ENCODE measurements around the gene PIK3AP1.

The PIK3AP1 gene

DNA sequence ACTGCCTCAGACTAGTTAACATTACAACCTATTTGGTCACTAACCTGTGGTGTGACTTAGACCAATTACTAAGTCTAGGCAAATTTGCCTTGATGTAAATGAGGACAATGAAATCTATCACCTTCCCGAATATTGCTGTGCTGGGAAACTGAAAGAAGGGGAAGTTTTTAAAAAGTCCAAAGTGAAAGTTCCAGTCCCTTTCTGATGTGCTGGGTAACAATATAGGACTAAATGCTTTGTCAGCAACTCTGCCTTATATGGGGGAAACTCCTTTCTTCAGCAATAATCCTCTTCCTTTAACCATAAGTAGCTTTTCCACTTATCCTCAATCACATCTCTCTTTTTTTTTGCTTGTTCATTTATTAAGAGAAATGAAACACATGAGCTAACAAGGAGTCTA lies 3.9 kb downstream of the PIK3AP1 start:
- no peaks in the 10 kb centered on the region for H3K9me3 ChIP-seq (ENCODE audit: control insufficient read depth, low read length)
- no peak overlapping the region for H3K9ac ChIP-seq (ENCODE audit: low read length)
- H3K4me3 ChIP-seq (ENCODE audit: low read length), result no peak overlapping the region
- H3K4me1 ChIP-seq (ENCODE audit: control insufficient read depth, insufficient read depth, low read length), result peaks cover 13% of the 10 kb centered on the region
- H3K36me3 ChIP-seq (ENCODE audit: control insufficient read depth, insufficient read depth, low read length), result no peaks in the 10 kb centered on the region
- H3K27me3 ChIP-seq (ENCODE audit: control insufficient read depth, insufficient read depth, low read length), result peaks cover 10% of the 10 kb centered on the region

DNA sequence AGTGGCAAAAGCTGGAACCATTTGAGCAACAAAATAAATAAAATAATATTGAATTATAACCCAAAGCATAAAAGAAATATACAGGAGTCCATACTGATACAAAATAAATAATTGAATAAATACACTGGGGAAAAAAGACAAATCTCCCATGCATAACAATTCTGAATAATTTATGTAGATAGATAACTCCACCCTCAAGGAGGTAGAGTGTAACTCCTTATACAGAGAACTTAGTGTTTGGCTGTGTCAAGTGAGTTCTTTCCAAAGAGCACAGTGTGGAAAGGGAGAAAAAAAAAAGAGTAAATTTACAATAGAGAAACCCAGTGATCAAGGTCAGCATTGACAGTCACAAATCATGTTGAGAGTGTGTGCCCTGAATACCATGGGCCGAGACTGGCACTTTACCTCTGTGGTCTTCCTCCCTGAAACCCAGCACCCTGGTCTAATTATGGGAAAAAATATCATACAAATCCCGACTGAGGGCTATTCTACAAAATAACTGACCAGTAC lies 5.5 kb downstream of the PIK3AP1 start:
- Histone ChIP-seq H3K4me1 (ENCODE audit: control insufficient read depth, insufficient read depth, low read length) (peaks cover 2% of the 10 kb centered on the region), H3K9me3 (ENCODE audit: control insufficient read depth, low read length) (no peaks in the 10 kb centered on the region), H3K9ac (ENCODE audit: low read length) (no peak overlapping the region), H3K27me3 (ENCODE audit: control insufficient read depth, insufficient read depth, low read length) (no peaks in the 10 kb centered on the region), H3K4me3 (ENCODE audit: low read length) (no peak overlapping the region), H3K36me3 (ENCODE audit: control insufficient read depth, insufficient read depth, low read length) (no peaks in the 10 kb centered on the region)

GRCh38 chr10:96714031-96714590 lies 6.2 kb downstream of the PIK3AP1 start:
- Histone ChIP-seq H3K27me3 (ENCODE audit: control insufficient read depth, insufficient read depth, low read length) (no peaks in the 10 kb centered on the region), H3K9ac (ENCODE audit: low read length) (no peak overlapping the region), H3K4me1 (ENCODE audit: control insufficient read depth, insufficient read depth, low read length) (no peaks in the 10 kb centered on the region), H3K4me3 (ENCODE audit: low read length) (no peak overlapping the region), H3K9me3 (ENCODE audit: control insufficient read depth, low read length) (no peaks in the 10 kb centered on the region), H3K36me3 (ENCODE audit: control insufficient read depth, insufficient read depth, low read length) (no peaks in the 10 kb centered on the region)

DNA sequence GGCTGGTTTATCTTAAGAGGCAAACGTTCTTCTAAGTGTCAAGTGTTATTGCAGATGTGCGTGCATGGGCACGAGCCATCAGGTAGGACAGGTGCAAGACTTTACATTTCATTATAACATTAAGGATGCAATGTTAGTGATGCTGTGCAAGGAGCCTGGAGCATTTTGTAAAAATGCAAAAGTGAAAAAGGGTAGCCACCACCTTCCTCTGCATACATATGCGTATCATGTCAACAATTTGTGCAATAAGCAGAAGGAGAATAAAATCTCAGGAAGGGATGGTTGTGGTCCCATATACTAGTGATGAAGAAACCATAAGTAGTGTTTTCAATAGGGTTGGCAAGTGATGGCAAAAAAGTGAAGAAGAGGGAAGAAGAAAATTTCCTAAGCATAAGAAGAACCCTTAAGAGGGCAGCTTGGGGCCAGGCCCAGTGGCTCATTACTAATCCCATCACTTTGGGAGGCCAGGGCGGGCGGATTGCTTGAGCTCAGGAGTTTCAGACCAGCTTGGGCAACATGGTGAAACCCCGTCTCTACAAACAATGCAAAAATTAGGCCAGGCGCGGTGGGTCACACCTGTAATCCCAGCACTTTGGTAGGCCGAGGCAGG lies 7.5 kb downstream of the PIK3AP1 start:
- Histone ChIP-seq H3K9ac (ENCODE audit: low read length) (no peak overlapping the region), H3K36me3 (ENCODE audit: control insufficient read depth, insufficient read depth, low read length) (no peaks in the 10 kb centered on the region), H3K27me3 (ENCODE audit: control insufficient read depth, insufficient read depth, low read length) (no peaks in the 10 kb centered on the region), H3K9me3 (ENCODE audit: control insufficient read depth, low read length) (no peaks in the 10 kb centered on the region), H3K4me1 (ENCODE audit: control insufficient read depth, insufficient read depth, low read length) (no peaks in the 10 kb centered on the region), H3K4me3 (ENCODE audit: low read length) (no peak overlapping the region)

GRCh38 chr10:96711048-96711728 lies 9.1 kb downstream of the PIK3AP1 start:
- no peak overlapping the region for H3K4me3 ChIP-seq (ENCODE audit: low read length)
- H3K9ac ChIP-seq (ENCODE audit: low read length), result no peak overlapping the region
- H3K9me3 ChIP-seq (ENCODE audit: control insufficient read depth, low read length), result no peaks in the 10 kb centered on the region
- H3K36me3 ChIP-seq (ENCODE audit: control insufficient read depth, insufficient read depth, low read length), result no peaks in the 10 kb centered on the region
- H3K27me3 ChIP-seq (ENCODE audit: control insufficient read depth, insufficient read depth, low read length), result no peaks in the 10 kb centered on the region
- no peaks in the 10 kb centered on the region for H3K4me1 ChIP-seq (ENCODE audit: control insufficient read depth, insufficient read depth, low read length)

GRCh38 chr10:96709525-96709924 lies 10.8 kb downstream of the PIK3AP1 start:
- Histone ChIP-seq H3K9me3 (ENCODE audit: control insufficient read depth, low read length) (no peaks in the 10 kb centered on the region), H3K4me1 (ENCODE audit: control insufficient read depth, insufficient read depth, low read length) (no peaks in the 10 kb centered on the region), H3K36me3 (ENCODE audit: control insufficient read depth, insufficient read depth, low read length) (no peaks in the 10 kb centered on the region), H3K27me3 (ENCODE audit: control insufficient read depth, insufficient read depth, low read length) (no peaks in the 10 kb centered on the region), H3K9ac (ENCODE audit: low read length) (no peak overlapping the region), H3K4me3 (ENCODE audit: low read length) (no peak overlapping the region)

DNA sequence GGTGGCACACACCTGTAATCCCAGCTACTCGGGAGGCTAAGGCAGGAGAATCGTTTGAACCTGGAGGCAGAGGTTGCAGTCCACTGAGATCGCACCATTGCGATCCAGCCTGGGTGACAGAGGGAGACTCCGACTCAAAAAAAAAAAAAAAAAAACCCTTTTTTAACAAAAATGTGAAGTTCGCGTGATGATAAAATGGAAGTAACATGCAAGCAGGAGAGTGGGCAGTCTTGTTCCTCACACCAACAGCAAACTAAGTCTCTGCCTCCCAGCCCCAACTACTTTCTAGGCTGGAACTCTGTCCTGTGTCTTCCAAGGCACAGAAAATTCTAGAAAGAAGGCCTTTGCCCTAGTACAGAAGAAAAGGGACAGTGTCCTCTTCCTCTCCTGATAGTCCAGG lies 11.3 kb downstream of the PIK3AP1 start:
- Histone ChIP-seq H3K27me3 (ENCODE audit: control insufficient read depth, insufficient read depth, low read length) (no peaks in the 10 kb centered on the region), H3K9me3 (ENCODE audit: control insufficient read depth, low read length) (no peaks in the 10 kb centered on the region), H3K36me3 (ENCODE audit: control insufficient read depth, insufficient read depth, low read length) (no peaks in the 10 kb centered on the region), H3K4me1 (ENCODE audit: control insufficient read depth, insufficient read depth, low read length) (no peaks in the 10 kb centered on the region), H3K4me3 (ENCODE audit: low read length) (no peak overlapping the region), H3K9ac (ENCODE audit: low read length) (no peak overlapping the region)

GRCh38 chr10:96708456-96708855 lies 11.9 kb downstream of the PIK3AP1 start:
- H3K4me1 ChIP-seq (ENCODE audit: control insufficient read depth, insufficient read depth, low read length), result no peaks in the 10 kb centered on the region
- H3K9me3 ChIP-seq (ENCODE audit: control insufficient read depth, low read length), result no peaks in the 10 kb centered on the region
- H3K4me3 ChIP-seq (ENCODE audit: low read length), result no peak overlapping the region

GRCh38 chr10:96706331-96706853 lies 13.9 kb downstream of the PIK3AP1 start:
- Histone ChIP-seq H3K4me1 (ENCODE audit: control insufficient read depth, insufficient read depth, low read length) (no peaks in the 10 kb centered on the region), H3K36me3 (ENCODE audit: control insufficient read depth, insufficient read depth, low read length) (no peaks in the 10 kb centered on the region), H3K4me3 (ENCODE audit: low read length) (no peak overlapping the region), H3K9me3 (ENCODE audit: control insufficient read depth, low read length) (no peaks in the 10 kb centered on the region), H3K9ac (ENCODE audit: low read length) (no peak overlapping the region), H3K27me3 (ENCODE audit: control insufficient read depth, insufficient read depth, low read length) (no peaks in the 10 kb centered on the region)

More at GRCh38 chr10:96708456-96708855, 11.9 kb downstream of the PIK3AP1 start:
- Histone ChIP-seq H3K36me3 (ENCODE audit: control insufficient read depth, insufficient read depth, low read length) (no peaks in the 10 kb centered on the region), H3K27me3 (ENCODE audit: control insufficient read depth, insufficient read depth, low read length) (no peaks in the 10 kb centered on the region), H3K9ac (ENCODE audit: low read length) (no peak overlapping the region)

DNA sequence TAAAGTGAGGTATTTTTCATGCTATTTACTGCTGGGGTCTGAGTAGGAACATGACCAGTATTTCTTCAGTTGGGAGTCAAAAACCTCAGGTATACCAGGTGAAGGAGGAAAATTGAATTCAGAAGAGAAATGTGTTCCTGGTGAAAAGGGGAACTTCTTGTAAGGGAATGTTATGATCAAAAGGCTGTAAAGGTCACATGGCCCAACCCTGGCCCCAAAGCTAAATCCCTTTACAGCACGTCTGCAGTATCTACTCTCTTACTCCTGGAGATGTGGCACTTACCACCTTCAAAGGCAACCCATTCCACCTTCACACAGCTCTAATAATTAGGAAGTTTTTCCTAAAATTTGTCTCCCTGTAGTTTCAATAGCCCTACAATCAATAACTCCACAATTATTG lies 15.2 kb downstream of the PIK3AP1 start:
- H3K4me1 ChIP-seq (ENCODE audit: control insufficient read depth, insufficient read depth, low read length), result no peaks in the 10 kb centered on the region
- H3K36me3 ChIP-seq (ENCODE audit: control insufficient read depth, insufficient read depth, low read length), result no peaks in the 10 kb centered on the region
- no peaks in the 10 kb centered on the region for H3K9me3 ChIP-seq (ENCODE audit: control insufficient read depth, low read length)
- no peak overlapping the region for H3K4me3 ChIP-seq (ENCODE audit: low read length)
- no peaks in the 10 kb centered on the region for H3K27me3 ChIP-seq (ENCODE audit: control insufficient read depth, insufficient read depth, low read length)
- no peak overlapping the region for H3K9ac ChIP-seq (ENCODE audit: low read length)

GRCh38 chr10:96704563-96704962 lies 15.8 kb downstream of the PIK3AP1 start:
- Histone ChIP-seq H3K36me3 (ENCODE audit: control insufficient read depth, insufficient read depth, low read length) (no peaks in the 10 kb centered on the region), H3K9me3 (ENCODE audit: control insufficient read depth, low read length) (no peaks in the 10 kb centered on the region), H3K4me3 (ENCODE audit: low read length) (no peak overlapping the region), H3K27me3 (ENCODE audit: control insufficient read depth, insufficient read depth, low read length) (no peaks in the 10 kb centered on the region), H3K4me1 (ENCODE audit: control insufficient read depth, insufficient read depth, low read length) (no peaks in the 10 kb centered on the region), H3K9ac (ENCODE audit: low read length) (no peak overlapping the region)

GRCh38 chr10:96703358-96703757 lies 17.0 kb downstream of the PIK3AP1 start:
- H3K4me3 ChIP-seq (ENCODE audit: low read length), result no peak overlapping the region
- no peaks in the 10 kb centered on the region for H3K36me3 ChIP-seq (ENCODE audit: control insufficient read depth, insufficient read depth, low read length)
- no peak overlapping the region for H3K9ac ChIP-seq (ENCODE audit: low read length)
- no peaks in the 10 kb centered on the region for H3K27me3 ChIP-seq (ENCODE audit: control insufficient read depth, insufficient read depth, low read length)
- no peaks in the 10 kb centered on the region for H3K4me1 ChIP-seq (ENCODE audit: control insufficient read depth, insufficient read depth, low read length)
- H3K9me3 ChIP-seq (ENCODE audit: control insufficient read depth, low read length), result no peaks in the 10 kb centered on the region

All from mucosa of stomach (tissue), 1 donor.